K562 (cell line): ENCODE results near the gene PBX4. TPM values are rescaled to one million over a fixed set of nuclear protein-coding genes. Genes with fewer than 3 reads are reported as not detected.

ENCODE experiments used
- ATAC-seq: fragments of 200-7000 bp; cut with Tn5 transposase; 3 replicates; pipeline ENCODE4 v1.9.1; 2020; ENCODE audit warnings: moderate library complexity
- BruUV-seq: library from RNA; stranded (reverse); fragments of 400-500 nt; replicated peaks from 2 replicates; lab custom pipeline; 2021; lab: Mats Ljungman, UMichigan
- CTCF ChIA-PET: fragments of 300-600 bp; formaldehyde crosslinking; extraction: SDS; loops from one replicate; lab custom pipeline; 2021; ENCODE audit warnings: low intra/inter-chr PET ratio; lab: Yijun Ruan, JAX
- POLR2A ChIA-PET: fragments of 300-600, 350-650 bp; sonication (Branson Sonifier 250); formaldehyde crosslinking; extraction: SDS; loops from one replicate; lab custom pipeline; 2021; ENCODE audit warnings: antibody characterized with exemption, inconsistent platforms; lab: Yijun Ruan, JAX
- DNase-seq, 4 experiments: peaks; one replicate each; pipeline versions ENCODE4 v3.0.0 to v3.0.0-alpha.2; 2011 to 2018; ENCODE audit warnings: low spot score in 3 of 4, mixed read lengths in 3 of 4; ENCODE audit errors: extremely low read depth in 1 of 4
- FAIRE-seq: peaks from 2 replicates; lab custom pipeline; 2011; peaks lifted over from hg19 to GRCh38; lab: Jason Lieb, UNC
- H2AFZ ChIP-seq: 2 replicates; pipeline ENCODE4 v1.6.0; 2011; ENCODE audit warnings: low read depth, low read length, control low read depth, inconsistent platforms
- H3K27ac ChIP-seq: fragments of 200-600 bp; 3 replicates; pipeline ENCODE4 v1.8.0; 2011; ENCODE audit warnings: low read depth, mild to moderate bottlenecking, control low read depth, inconsistent platforms, low read length, moderate library complexity, mixed read lengths; ENCODE audit errors: extremely low read depth
- H3K27me3 ChIP-seq, 2 experiments: fragments of 300-600 bp in 1 of 2; 2 replicates in 1 of 2; 3 replicates in 1 of 2; pipeline versions ENCODE4 v1.6.0 to v1.8.0; 2011; ENCODE audit warnings: inconsistent platforms in 2 of 2, low read length in 2 of 2, mild to moderate bottlenecking in 1 of 2, mixed read lengths in 1 of 2, moderate library complexity in 1 of 2; ENCODE audit not compliant: control insufficient read depth in 2 of 2, insufficient read depth in 2 of 2
- H3K36me3 ChIP-seq: fragments of 300-600 bp; 3 replicates; pipeline ENCODE4 v1.8.0; 2011; ENCODE audit warnings: mild to moderate bottlenecking, low read length, inconsistent platforms; ENCODE audit not compliant: control insufficient read depth, insufficient read depth
- H3K4me1 ChIP-seq, 2 experiments: fragments of 200-600 bp in 1 of 2; replicated peaks in 1 of 2; 2 replicates in 1 of 2; 3 replicates in 1 of 2; pipeline versions ENCODE4 v1.5.1 to v1.8.0; 2011; ENCODE audit warnings: inconsistent platforms in 2 of 2, low read length in 2 of 2, mild to moderate bottlenecking in 1 of 2, mixed read lengths in 1 of 2, moderate library complexity in 1 of 2; ENCODE audit not compliant: control insufficient read depth in 2 of 2, insufficient read depth in 2 of 2
- H3K4me2 ChIP-seq: 2 replicates; pipeline ENCODE4 v1.6.1; 2011; ENCODE audit warnings: low read length, control low read depth, inconsistent platforms, mixed read lengths; ENCODE audit not compliant: insufficient read depth
- H3K4me3 ChIP-seq: fragments of 200-600 bp; sonication (generic), shearing (Covaris generic); 2 replicates; pipeline ENCODE4 v1.5.1; 2016; ENCODE audit warnings: control low read depth, inconsistent platforms
- H3K79me2 ChIP-seq: fragments of 200-600 bp; 3 replicates; pipeline ENCODE4 v1.8.0; 2011; ENCODE audit warnings: low read length, inconsistent platforms; ENCODE audit not compliant: control insufficient read depth, insufficient read depth
- H3K9ac ChIP-seq, 2 experiments: 2 replicates each; pipeline versions ENCODE4 v1.6.0 to v1.6.1; 2011; ENCODE audit warnings: low read depth in 2 of 2, low read length in 2 of 2, control low read depth in 1 of 2, inconsistent platforms in 1 of 2, mild to moderate bottlenecking in 1 of 2, mixed read lengths in 1 of 2; ENCODE audit not compliant: insufficient read depth in 1 of 2
- H3K9me1 ChIP-seq: one replicate; pipeline ENCODE4 v1.6.0; 2011; ENCODE audit warnings: inconsistent platforms, mild to moderate bottlenecking, low read length, moderate library complexity; ENCODE audit not compliant: control insufficient read depth, insufficient read depth
- H3K9me3 ChIP-seq: replicated peaks from 2 replicates; pipeline ENCODE4 v1.5.1; 2011; ENCODE audit warnings: low read depth, low read length, inconsistent platforms; ENCODE audit not compliant: control insufficient read depth, insufficient read depth
- H4K20me1 ChIP-seq: replicated peaks from 2 replicates; pipeline ENCODE4 v1.6.1; 2011; ENCODE audit warnings: low read length, inconsistent platforms, mixed read lengths; ENCODE audit not compliant: control insufficient read depth, insufficient read depth
- BRD4 ChIP-seq: fragments of 200-600 bp; sonication (generic); IDR thresholded peaks from 2 replicates; pipeline ENCODE4 v1.6.1; 2017; ENCODE audit warnings: inconsistent platforms
- BRF2 ChIP-seq: IDR thresholded peaks from 3 replicates; pipeline ENCODE4 v1.6.1; 2011; ENCODE audit warnings: borderline replicate concordance, mild to moderate bottlenecking; ENCODE audit not compliant: insufficient read length, insufficient read depth
- EGR1 ChIP-seq: fragments of 450-650 bp; conservative IDR thresholded peaks from 2 replicates; pipeline ENCODE4 v1.6.1; 2017; ENCODE audit warnings: mild to moderate bottlenecking
- GATAD2A ChIP-seq: fragments of 450-650 bp; IDR thresholded peaks from 2 replicates; pipeline ENCODE4 v1.6.1; 2017
- HIVEP1 ChIP-seq: fragments of 250-450 bp; sonication (Bioruptor Pico); IDR thresholded peaks from 2 replicates; pipeline ENCODE4 v1.4.0; 2020; ENCODE audit warnings: mild to moderate bottlenecking
- MEIS2 ChIP-seq: fragments of 450-650 bp; IDR thresholded peaks from 2 replicates; pipeline ENCODE4 v1.6.1; 2014; ENCODE audit warnings: mild to moderate bottlenecking; ENCODE audit not compliant: partially characterized antibody
- MYBL2 ChIP-seq, 2 experiments: fragments of 450-650 bp in 1 of 2; sonication (generic) in 1 of 2; formaldehyde crosslinking in 1 of 2; IDR thresholded peaks; 2 replicates each; pipeline versions ENCODE4 v1.6.1 to v1.8.1; 2017 to 2022; ENCODE audit warnings: borderline replicate concordance in 1 of 2, inconsistent platforms in 1 of 2, low read depth in 1 of 2, mild to moderate bottlenecking in 1 of 2, missing genetic modification reagents in 1 of 2, moderate library complexity in 1 of 2
- NFIX ChIP-seq: fragments of 250-450 bp; sonication (Bioruptor Pico); IDR thresholded peaks from 2 replicates; pipeline ENCODE4 v1.4.0; 2020; ENCODE audit warnings: low read depth, mild to moderate bottlenecking, moderate library complexity
- POLR2H ChIP-seq: IDR thresholded peaks from 2 replicates; pipeline ENCODE4 v1.6.1; 2016; ENCODE audit warnings: missing genetic modification characterization, low read depth, mild to moderate bottlenecking, control low read depth, missing compliant biosample characterization, moderate library complexity
- PTTG1 ChIP-seq: fragments of 450-650 bp; IDR thresholded peaks from 2 replicates; pipeline ENCODE4 v1.6.1; 2016; ENCODE audit warnings: low read depth, mild to moderate bottlenecking, missing genetic modification characterization, missing compliant biosample characterization
- SMAD2 ChIP-seq: fragments of 150-350 bp; IDR thresholded peaks from 2 replicates; pipeline ENCODE4 v1.6.1; 2014; ENCODE audit warnings: low read depth, mild to moderate bottlenecking, low read length
- SMARCC2 ChIP-seq: fragments of 450-650 bp; IDR thresholded peaks from 2 replicates; pipeline ENCODE4 v1.6.1; 2017; ENCODE audit warnings: antibody characterized with exemption, moderate library complexity, mild to moderate bottlenecking, low read depth
- SMARCE1 ChIP-seq: fragments of 450-650 bp; IDR thresholded peaks from 2 replicates; pipeline ENCODE4 v1.7.1; 2016; ENCODE audit warnings: mild to moderate bottlenecking
- YY1 ChIP-seq, 3 experiments: IDR thresholded peaks; 2 replicates each; pipeline ENCODE4 v1.6.1; 2011; ENCODE audit warnings: low read length in 2 of 3, mild to moderate bottlenecking in 2 of 3, moderate library complexity in 2 of 3, borderline replicate concordance in 1 of 3, control low read depth in 1 of 3, low read depth in 1 of 3; ENCODE audit not compliant: insufficient read depth in 3 of 3, insufficient replicate concordance in 2 of 3, control insufficient read depth in 1 of 3, insufficient read length in 1 of 3; ENCODE audit errors: extremely low read depth in 1 of 3
- ZKSCAN3 ChIP-seq: fragments of 250-450 bp; sonication (Bioruptor Pico); IDR thresholded peaks from 2 replicates; pipeline ENCODE4 v1.4.0; 2020
- ZNF12 ChIP-seq: sonication (generic); formaldehyde crosslinking; IDR thresholded peaks from 2 replicates; pipeline ENCODE4 v1.4.0; 2020; ENCODE audit warnings: mild to moderate bottlenecking, missing genetic modification reagents
- ZNF311 ChIP-seq: fragments of 250-450 bp; sonication (Bioruptor Pico); IDR thresholded peaks from 2 replicates; pipeline ENCODE4 v1.4.0; 2020; ENCODE audit warnings: mild to moderate bottlenecking, moderate library complexity
- WGBS: fragments of 100-300 bp; shearing (Covaris generic); methylation state at CpG from one replicate; pipeline ENCODE4 v1.1.6; 2016; ENCODE audit warnings: low coverage, mixed read lengths; ENCODE audit not compliant: insufficient coverage; ENCODE audit errors: missing lambda C conversion rate; 5-methylcytosine and 5-hydroxymethylcytosine counted together
- in situ Hi-C: fragments of 300-500 bp; cut with MboI; formaldehyde crosslinking; loops from 4 replicates; pipeline ENCODE4 v1.15.0; 2018; ENCODE audit warnings: inconsistent platforms, mixed read lengths
- intact Hi-C: fragments of 100-400 bp; cut with micrococcal nuclease; formaldehyde crosslinking; loops from 2 replicates; pipeline ENCODE4 v1.14.2; 2022
- polyA plus RNA-seq, 8 experiments: library from polyadenylated mRNA; depleted of rRNA in 4 of 8; stranded (reverse) in 5 of 8; unstranded in 3 of 8; fragments of >200 nt; fragmentation: Nextera tagmentation in 2 of 8; fragmentation: Illumina TruSeq in 1 of 8; extraction: Ambion mirVana in 2 of 8; extraction: Trizol in 1 of 8; gene quantifications; 2 replicates each; pipeline versions ENCODE4 v1.2.1 to v1.2.3, GENCODE V29; 2011 to 2014; ENCODE audit warnings: inconsistent platforms in 1 of 8, missing spikeins in 1 of 8
- total RNA-seq, 7 experiments: library from RNA; depleted of rRNA in 6 of 7; stranded (reverse); fragments of >200 nt in 6 of 7; fragmentation: Illumina TruSeq in 2 of 7; extraction: Trizol in 2 of 7; gene quantifications; 2 replicates each; pipeline versions ENCODE4 v1.2.1 to v1.2.3, GENCODE V29; 2011 to 2021; ENCODE audit warnings: low replicate concordance in 1 of 7
- TF ChIP-seq, protein P1 (sequence below), 3 experiments: fragments of 200-800 bp in 1 of 3; sonication (Bioruptor generic) in 1 of 3; sonication (generic) in 1 of 3; formaldehyde crosslinking in 1 of 3; IDR thresholded peaks; 2 replicates each; pipeline versions ENCODE4 v1.6.1 to v1.8.0; 2016 to 2022; ENCODE audit warnings: mild to moderate bottlenecking in 2 of 3, missing compliant biosample characterization in 2 of 3, missing genetic modification characterization in 2 of 3, missing genetic modification reagents in 1 of 3

Gene PBX4
- total and polyA plus RNA-seq, 9 of the 15 experiments (the other 6 are each of a cell fraction or from before 2014, with no cell fraction given) = 0.11 to 3.8 (median 1.6) TPM; not detected in 1

DNA sequence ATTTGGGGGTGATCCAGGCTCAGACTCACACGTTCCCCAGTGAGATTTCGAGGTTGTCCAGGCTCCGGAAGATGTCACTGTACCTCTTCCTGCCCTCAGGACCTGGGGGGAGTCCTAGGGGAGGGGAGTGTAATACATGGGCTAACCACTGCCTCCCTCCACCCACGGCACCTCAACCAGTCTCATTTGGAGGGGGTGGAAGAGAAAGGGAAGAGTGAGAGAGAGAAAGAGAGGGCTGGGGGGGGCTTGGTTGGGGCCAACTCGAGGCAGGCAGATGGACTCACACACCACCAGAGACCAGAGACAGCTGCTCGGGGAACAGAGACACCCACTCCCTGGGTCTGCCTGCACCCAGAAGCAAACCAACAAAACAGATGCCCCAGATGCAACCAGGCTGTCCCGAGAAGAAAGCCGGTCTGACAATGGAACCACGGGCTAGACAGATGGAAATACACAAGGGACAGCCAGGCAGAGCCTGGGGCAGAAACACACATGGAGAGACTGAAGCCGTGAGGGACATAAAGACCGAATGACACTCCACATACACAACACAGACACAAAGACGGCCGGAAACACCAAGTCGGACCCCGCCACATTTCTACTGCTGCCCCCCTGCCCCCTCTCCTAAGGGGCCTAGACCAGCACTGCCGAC, 24.1 kb upstream of the PBX4 start:
- H3K36me3 ChIP-seq = peaks cover 35% of the 10 kb centered on the region; the same call in 2 of the 3 replicates
- H3K4me2 ChIP-seq = peak overlapping the region; percentile 85
- peak overlapping the region; percentile 75 for H3K27ac ChIP-seq
- no peaks in the 10 kb centered on the region for H3K27me3 ChIP-seq
- H3K9ac ChIP-seq = peak overlapping the region; percentile 68 to 93
- H3K9me3 ChIP-seq = no peaks in the 10 kb centered on the region
- FAIRE-seq (peak; percentile 72), DNase-seq (peak; percentile 16 to 47 (median 40)), ATAC-seq (peak; percentile 45)
- peaks cover 3% of the 10 kb centered on the region; the same call in 1 of the 3 replicates for H3K79me2 ChIP-seq
- in situ Hi-C loops (loop anchor here (25.0 kb wide), 1 partner anchor 105 kb away; the partner anchor contains the start of genes CILP2 and YJEFN3), intact Hi-C loops (loop anchor here (2.0 to 5.0 kb wide), 2 partner anchors 90 to 110 kb away; no protein-coding TSS in a partner anchor)
- WGBS = 19% methylated on average over 15 of the region's 16 CpGs
- ChIA-PET CTCF (interaction anchor here (0.7 to 1.8 kb wide), 4 partner anchors 79 to 127 kb away, joined by 3 to 30 read pairs (median 4); partner anchors contain the start of gene NDUFA13), POLR2A (interaction anchor here (0.6 kb wide), 1 partner anchor 93 kb away, joined by 3 read pairs; no protein-coding TSS in a partner anchor)
- no peaks in the 10 kb centered on the region for H4K20me1 ChIP-seq
- H3K9me1 ChIP-seq = no peaks in the 10 kb centered on the region
- H3K4me1 ChIP-seq = peaks cover 3 to 24% of the 10 kb centered on the region in 2 experiments; a peak in 3 of 5 replicates
- peak overlapping the region; percentile 83 for H2AFZ ChIP-seq
- H3K4me3 ChIP-seq = peak overlapping the region; percentile 84
- no TSS peak for BruUV-seq
- no peak for TF ChIP-seq SMAD2
- TF ChIP-seq BRD4 = peak; percentile 8; the same call in 1 of the 2 replicates
- TF ChIP-seq POLR2H (tag) = no peak
- TF ChIP-seq, protein P1, sequence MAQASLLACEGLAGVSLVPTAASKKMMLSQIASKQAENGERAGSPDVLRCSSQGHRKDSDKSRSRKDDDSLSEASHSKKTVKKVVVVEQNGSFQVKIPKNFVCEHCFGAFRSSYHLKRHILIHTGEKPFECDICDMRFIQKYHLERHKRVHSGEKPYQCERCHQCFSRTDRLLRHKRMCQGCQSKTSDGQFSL (CRISPR knock-in tag; IDR thresholded peaks at IDR 0.05) = peak; percentile 71; the same call in 1 of the 2 replicates
- TF ChIP-seq, protein P1 (tag; IDR thresholded peaks at IDR 0.05) = no peak
- TF ChIP-seq SMARCC2 = no peak
- no peak for TF ChIP-seq GATAD2A
- TF ChIP-seq HIVEP1 (CRISPR knock-in tag) = no peak
- TF ChIP-seq MYBL2 (IDR thresholded peaks at IDR 0.05; ENCODE audit: low read depth) = no peak
- TF ChIP-seq MYBL2 (CRISPR knock-in tag; IDR thresholded peaks at IDR 0.05; ENCODE audit: borderline replicate concordance) = no peak
- no peak for TF ChIP-seq ZNF12 (CRISPR knock-in tag)
- TF ChIP-seq EGR1 = peak; percentile 47
- 0 out of 2 replicates have a peak, but pooled peaks have one; percentile 11 for TF ChIP-seq SMARCE1
- TF ChIP-seq PTTG1 (tag) = no peak
- TF ChIP-seq BRF2 = no peak
- no peak for TF ChIP-seq MEIS2
- no peak for TF ChIP-seq ZKSCAN3
- no peak for TF ChIP-seq NFIX (CRISPR knock-in tag)
- no peak for TF ChIP-seq ZNF311 (CRISPR knock-in tag)
- TF ChIP-seq YY1 (IDR thresholded peaks at IDR 0.05; ENCODE audit: borderline replicate concordance in 1 of 3, control insufficient read depth in 1 of 3, extremely low read depth in 1 of 3, insufficient read depth in 3 of 3, insufficient read length in 1 of 3, insufficient replicate concordance in 2 of 3, low read depth in 1 of 3, low read length in 2 of 3) = peak in 1 of 3 experiments; percentile 1
